ENCODE results near the gene ELAC1. TPM values are rescaled to one million over a fixed set of nuclear protein-coding genes. Genes with fewer than 3 reads are reported as not detected.

The ELAC1 gene, protein sequence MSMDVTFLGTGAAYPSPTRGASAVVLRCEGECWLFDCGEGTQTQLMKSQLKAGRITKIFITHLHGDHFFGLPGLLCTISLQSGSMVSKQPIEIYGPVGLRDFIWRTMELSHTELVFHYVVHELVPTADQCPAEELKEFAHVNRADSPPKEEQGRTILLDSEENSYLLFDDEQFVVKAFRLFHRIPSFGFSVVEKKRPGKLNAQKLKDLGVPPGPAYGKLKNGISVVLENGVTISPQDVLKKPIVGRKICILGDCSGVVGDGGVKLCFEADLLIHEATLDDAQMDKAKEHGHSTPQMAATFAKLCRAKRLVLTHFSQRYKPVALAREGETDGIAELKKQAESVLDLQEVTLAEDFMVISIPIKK
- 3.9 and 7.0 TPM in 2 replicates for total RNA-seq

GRCh38 chr18:50967714-50968661, at the start of gene ELAC1:
Gene ELAC1, plus strand, starts transcription at chr18:50968040. Its CDS starts 6,365 bp downstream, at chr18:50974405.

DNA sequence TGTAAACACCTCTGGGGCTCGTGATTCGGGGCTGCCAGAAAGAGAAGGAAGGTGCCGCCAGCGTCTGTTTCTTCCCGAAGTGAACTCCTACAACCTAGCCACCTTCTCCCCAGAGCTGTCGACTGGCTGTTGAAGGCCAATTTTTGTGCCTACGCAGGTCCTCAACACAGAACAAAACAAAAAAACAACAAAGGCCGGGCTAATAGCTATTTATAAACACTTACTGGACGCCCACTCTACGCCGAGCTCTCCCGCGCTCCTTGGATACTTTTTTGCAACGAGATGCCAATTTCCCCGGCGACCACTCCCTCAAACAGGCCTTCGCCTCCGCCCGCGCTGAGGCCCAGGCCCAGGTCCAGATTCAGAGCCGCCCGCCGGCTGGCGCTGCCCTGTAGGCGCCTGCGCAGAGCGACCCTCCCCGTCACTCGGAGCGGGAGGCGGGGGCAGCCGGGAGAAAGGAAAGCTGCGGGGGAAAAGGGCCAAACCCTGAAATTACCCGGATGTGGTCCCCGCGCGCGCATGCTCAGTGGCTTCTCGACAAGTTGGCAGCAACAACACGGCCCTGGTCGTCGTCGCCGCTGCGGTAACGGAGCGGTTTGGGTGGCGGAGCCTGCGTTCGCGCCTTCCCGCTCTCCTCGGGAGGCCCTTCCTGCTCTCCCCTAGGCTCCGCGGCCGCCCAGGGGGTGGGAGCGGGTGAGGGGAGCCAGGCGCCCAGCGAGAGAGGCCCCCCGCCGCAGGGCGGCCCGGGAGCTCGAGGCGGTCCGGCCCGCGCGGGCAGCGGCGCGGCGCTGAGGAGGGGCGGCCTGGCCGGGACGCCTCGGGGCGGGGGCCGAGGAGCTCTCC, 62.1 kb downstream of the ELAC1 start, which contains the start of gene SMAD4:
SMAD4 (plus strand) TSS at position 520 of the 843 bp plus-strand sequence. CDS start 16,834 bp downstream, outside the sequence.

Other genes starting within 250 kb of the ELAC1 start
- gene MRO, start 148.0 kb upstream of the ELAC1 start, total RNA-seq: not detected in 2 replicates
- gene ME2, start 88.9 kb upstream of the ELAC1 start, total RNA-seq: 51.6 and 61.1 TPM in 2 replicates
- 59.3 and 69.5 TPM in 2 replicates for gene SMAD4, start 62.2 kb downstream of the ELAC1 start, total RNA-seq
- gene MEX3C, start 229.6 kb downstream of the ELAC1 start, total RNA-seq: 36.0 and 38.7 TPM in 2 replicates